Left ventricle myocardium inferior (tissue), 1 donor: ENCODE results near the gene PTPRN2. TPM values are rescaled to one million over a fixed set of nuclear protein-coding genes. Genes with fewer than 3 reads are reported as not detected.

Experiments used
- DNase-seq: peaks from one replicate; pipeline ENCODE4 v3.0.0-alpha.2; 2020
- H3K27ac ChIP-seq: fragments of 200-600 bp; replicated peaks from 2 replicates; pipeline ENCODE4 v1.8.0; 2021
- H3K27me3 ChIP-seq: fragments of 200-600 bp; 2 replicates; pipeline ENCODE4 v1.8.0; 2021; ENCODE audit warnings: low read depth
- H3K36me3 ChIP-seq: fragments of 200-600 bp; 2 replicates; pipeline ENCODE4 v1.8.0; 2021
- H3K4me1 ChIP-seq: fragments of 200-600 bp; 2 replicates; pipeline ENCODE4 v1.8.0; 2021
- H3K4me3 ChIP-seq: fragments of 200-600 bp; 2 replicates; pipeline ENCODE4 v1.8.0; 2021; ENCODE audit warnings: mild to moderate bottlenecking, moderate library complexity
- H3K9me3 ChIP-seq: fragments of 200-600 bp; replicated peaks from 2 replicates; pipeline ENCODE4 v1.8.0; 2021
- intact Hi-C: fragments of 100-400 bp; cut with micrococcal nuclease; formaldehyde crosslinking; loops from one replicate; pipeline ENCODE4 v1.11.0; 2022
- total RNA-seq: library from RNA; stranded (reverse); fragmentation: NEBNext Ultra II Directional; extraction: Animal tissue kit (Norgen Biotek cat#: 25700); gene quantifications from one replicate; pipeline ENCODE4 v1.2.1, GENCODE V29; 2021
- TF ChIP-seq, protein P1 (sequence below): fragments of 200-600 bp; IDR thresholded peaks from 2 replicates; pipeline ENCODE4 v1.8.0; 2021; ENCODE audit warnings: antibody characterized with exemption, mild to moderate bottlenecking, borderline replicate concordance
- donor health status: DM: no; HTN: yes; CAD: no; lungs with severe emphysema.

The PTPRN2 gene
- total RNA-seq, 1 donor from 2014 or later: 1.3 TPM

DNA sequence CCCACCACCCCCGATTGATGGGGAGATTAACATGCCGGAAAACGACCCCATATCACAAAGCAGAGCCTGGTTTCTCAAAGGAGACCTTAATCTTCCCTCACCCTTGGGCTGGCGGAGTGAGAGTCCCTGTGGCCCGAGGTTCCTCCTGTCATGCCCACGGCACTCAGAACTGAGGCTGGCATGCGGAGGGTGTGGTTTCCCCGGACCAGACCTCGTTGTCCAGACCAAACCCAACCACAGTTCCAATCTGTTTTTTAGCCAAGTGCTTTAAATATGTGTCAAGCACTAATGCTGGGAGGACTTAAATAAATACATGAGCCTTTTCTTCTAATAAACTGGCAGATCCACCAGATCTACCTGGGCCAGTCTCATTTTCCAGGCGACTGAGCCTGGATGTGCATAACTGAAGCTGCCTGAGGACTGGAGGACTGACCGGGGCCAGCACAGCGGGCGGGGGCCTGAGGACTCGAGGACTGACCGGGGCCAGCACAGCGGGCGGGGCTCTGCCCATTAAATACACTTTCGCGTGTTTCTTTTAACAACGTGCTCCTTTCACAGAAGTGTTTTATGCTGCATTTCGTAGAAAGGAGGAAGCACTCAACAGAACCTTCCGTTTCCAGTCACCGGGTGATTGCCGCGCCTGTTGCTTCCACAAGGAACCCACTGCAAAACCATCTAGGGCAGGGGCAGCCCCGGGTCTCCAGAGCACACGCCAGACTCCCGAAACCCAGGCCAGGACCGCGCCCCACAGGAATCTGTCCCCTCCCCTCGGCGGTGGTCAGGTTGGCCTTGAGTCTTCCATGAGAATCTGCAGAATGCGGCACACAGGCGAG is 334.6 kb downstream of the PTPRN2 start:
- Histone ChIP-seq H3K4me3 (peak overlapping the region; percentile 30), H3K4me1 (no peaks in the 10 kb centered on the region), H3K27me3 (peaks cover 11% of the 10 kb centered on the region), H3K36me3 (no peaks in the 10 kb centered on the region), H3K27ac (no peak overlapping the region), H3K9me3 (no peaks in the 10 kb centered on the region)
- intact Hi-C loops: no loop called here
- TF ChIP-seq, protein P1, sequence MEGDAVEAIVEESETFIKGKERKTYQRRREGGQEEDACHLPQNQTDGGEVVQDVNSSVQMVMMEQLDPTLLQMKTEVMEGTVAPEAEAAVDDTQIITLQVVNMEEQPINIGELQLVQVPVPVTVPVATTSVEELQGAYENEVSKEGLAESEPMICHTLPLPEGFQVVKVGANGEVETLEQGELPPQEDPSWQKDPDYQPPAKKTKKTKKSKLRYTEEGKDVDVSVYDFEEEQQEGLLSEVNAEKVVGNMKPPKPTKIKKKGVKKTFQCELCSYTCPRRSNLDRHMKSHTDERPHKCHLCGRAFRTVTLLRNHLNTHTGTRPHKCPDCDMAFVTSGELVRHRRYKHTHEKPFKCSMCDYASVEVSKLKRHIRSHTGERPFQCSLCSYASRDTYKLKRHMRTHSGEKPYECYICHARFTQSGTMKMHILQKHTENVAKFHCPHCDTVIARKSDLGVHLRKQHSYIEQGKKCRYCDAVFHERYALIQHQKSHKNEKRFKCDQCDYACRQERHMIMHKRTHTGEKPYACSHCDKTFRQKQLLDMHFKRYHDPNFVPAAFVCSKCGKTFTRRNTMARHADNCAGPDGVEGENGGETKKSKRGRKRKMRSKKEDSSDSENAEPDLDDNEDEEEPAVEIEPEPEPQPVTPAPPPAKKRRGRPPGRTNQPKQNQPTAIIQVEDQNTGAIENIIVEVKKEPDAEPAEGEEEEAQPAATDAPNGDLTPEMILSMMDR: no peak
- DNase-seq: no peak

DNA sequence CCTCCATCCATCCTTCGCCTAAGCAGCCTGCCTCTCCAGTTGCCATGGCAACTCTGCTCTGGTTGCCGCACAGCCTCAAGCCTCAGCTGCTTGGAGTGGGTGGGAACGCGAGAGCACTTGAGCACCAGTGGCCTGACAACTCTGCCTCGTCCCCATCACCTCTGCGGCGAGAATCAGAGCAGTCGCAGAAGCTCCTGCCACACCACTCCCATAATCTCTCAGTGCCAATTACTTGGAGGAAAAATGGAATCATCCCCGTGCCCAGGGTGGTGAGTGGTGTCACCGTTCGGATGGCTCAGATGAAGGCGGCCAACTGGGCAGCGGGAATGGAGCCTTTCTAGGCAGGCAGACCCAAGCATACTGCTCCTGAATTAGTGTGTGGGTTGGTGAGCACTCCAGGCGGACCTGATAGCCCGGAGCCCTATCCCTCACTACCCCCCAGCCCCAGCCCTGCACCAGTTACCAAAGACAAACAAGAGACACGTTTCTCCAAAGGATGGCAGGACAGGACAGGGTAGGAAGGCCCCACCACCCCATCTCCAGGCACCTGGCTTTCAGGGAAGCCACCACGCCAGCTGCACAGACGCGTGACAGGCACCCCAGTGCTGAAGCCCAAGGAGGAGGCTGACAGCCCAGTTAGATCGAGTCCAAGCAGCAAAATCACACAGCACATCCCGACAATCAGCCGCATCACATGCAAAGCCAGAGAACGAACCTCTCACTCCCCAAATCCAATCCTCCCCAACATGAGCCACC is 335.4 kb downstream of the PTPRN2 start:
- H3K4me3 ChIP-seq: no peak overlapping the region
- no peaks in the 10 kb centered on the region for H3K36me3 ChIP-seq
- DNase-seq: no peak
- TF ChIP-seq, protein P1: no peak
- peaks cover 5% of the 10 kb centered on the region for H3K27me3 ChIP-seq
- H3K9me3 ChIP-seq: no peaks in the 10 kb centered on the region
- intact Hi-C loops: no loop called here
- no peak overlapping the region for H3K27ac ChIP-seq
- no peaks in the 10 kb centered on the region for H3K4me1 ChIP-seq

DNA sequence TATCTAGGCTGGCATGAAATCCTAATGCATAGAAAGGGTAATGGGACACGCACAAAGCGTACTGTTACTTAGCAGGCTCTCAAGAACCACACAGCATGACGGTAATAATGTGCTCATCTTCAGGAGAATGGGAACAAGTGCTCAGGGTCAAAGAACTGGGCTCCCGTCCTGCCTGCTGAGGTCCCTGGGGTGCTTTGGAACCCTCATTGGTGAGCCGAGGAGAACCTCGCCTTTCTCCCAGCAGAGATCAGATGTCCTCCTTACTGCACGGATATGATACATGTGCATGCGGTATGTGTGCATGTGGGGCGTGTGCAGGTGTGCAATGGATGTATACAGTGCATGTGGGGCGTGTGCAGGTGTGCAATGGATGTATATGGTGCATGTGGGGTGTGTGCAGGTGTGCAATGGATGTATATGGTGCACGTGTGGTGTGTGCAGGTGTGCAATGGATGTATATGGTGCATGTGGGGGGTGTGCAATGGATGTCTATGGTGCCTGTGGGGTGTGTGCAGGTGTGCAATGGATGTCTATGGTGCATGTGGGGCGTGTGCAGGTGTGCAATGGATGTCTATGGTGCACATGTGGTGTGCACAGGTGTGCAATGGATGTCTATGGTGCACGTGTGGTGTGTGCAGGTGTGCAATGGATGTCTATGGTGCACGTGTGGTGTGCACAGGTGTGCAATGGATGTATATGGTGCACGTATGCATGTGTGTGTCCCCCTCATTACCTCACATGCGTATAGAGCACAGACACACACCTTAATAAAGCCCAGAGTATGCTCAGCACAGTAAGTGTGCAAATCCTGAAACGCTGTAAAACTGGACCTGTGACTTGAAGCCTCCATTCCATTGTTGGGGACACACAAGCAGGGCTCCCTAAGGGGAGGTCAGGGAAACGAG is 336.3 kb downstream of the PTPRN2 start:
- no peak overlapping the region for H3K4me3 ChIP-seq
- intact Hi-C loops: no loop called here
- no peaks in the 10 kb centered on the region for H3K36me3 ChIP-seq
- peaks cover 7% of the 10 kb centered on the region for H3K27me3 ChIP-seq
- no peaks in the 10 kb centered on the region for H3K4me1 ChIP-seq
- TF ChIP-seq, protein P1: no peak
- DNase-seq: no peak
- no peak overlapping the region for H3K27ac ChIP-seq
- no peaks in the 10 kb centered on the region for H3K9me3 ChIP-seq

DNA sequence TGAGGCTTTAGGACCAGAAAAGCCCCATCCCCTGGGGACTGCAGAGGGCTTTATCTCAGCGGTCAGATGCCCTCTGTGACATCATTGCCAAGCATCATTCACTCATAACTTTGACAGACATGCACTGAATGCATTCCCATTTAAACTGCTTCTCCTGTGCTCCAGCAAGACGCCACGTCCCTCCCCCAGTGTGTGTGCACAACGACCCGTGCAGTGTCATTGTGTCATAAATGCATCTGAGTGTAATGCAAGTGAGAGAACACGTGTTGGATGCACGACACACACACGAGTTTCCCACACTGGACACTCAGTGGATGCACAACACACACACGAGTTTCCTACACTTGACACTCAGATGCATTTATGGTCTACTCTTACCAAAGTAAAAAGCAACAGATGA is 337.9 kb downstream of the PTPRN2 start:
- no peaks in the 10 kb centered on the region for H3K36me3 ChIP-seq
- no peaks in the 10 kb centered on the region for H3K9me3 ChIP-seq
- intact Hi-C loops: no loop called here
- DNase-seq: no peak
- TF ChIP-seq, protein P1: no peak
- no peak overlapping the region for H3K27ac ChIP-seq
- H3K4me1 ChIP-seq: no peaks in the 10 kb centered on the region
- no peak overlapping the region for H3K4me3 ChIP-seq
- H3K27me3 ChIP-seq: peaks cover 13% of the 10 kb centered on the region

DNA sequence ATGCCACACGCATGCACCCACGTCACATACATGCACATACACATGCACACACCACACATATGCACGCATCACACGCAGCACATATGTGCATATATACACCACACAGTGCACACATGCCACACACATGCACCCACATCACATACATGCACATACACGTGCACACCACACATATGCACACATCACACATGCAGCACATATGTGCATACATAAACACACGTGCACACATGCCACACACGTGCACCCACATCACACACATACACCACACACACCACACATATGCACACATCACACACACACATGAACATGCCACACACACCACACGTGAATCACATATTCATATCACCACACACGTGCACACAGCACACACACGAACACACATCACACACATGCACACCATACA is 338.8 kb downstream of the PTPRN2 start:
- Histone ChIP-seq H3K4me3 (no peak overlapping the region), H3K36me3 (no peaks in the 10 kb centered on the region), H3K27me3 (peaks cover 17% of the 10 kb centered on the region), H3K9me3 (no peaks in the 10 kb centered on the region), H3K27ac (no peak overlapping the region), H3K4me1 (no peaks in the 10 kb centered on the region)
- intact Hi-C loops: no loop called here
- DNase-seq: no peak
- TF ChIP-seq, protein P1: no peak
